ENCODE data around the gene CLSTN2. TPM values are rescaled to one million over a fixed set of nuclear protein-coding genes. Genes with fewer than 3 reads are reported as not detected.

Gene CLSTN2
- total RNA-seq, 1 donor from 2014 or later, result 143 TPM

DNA sequence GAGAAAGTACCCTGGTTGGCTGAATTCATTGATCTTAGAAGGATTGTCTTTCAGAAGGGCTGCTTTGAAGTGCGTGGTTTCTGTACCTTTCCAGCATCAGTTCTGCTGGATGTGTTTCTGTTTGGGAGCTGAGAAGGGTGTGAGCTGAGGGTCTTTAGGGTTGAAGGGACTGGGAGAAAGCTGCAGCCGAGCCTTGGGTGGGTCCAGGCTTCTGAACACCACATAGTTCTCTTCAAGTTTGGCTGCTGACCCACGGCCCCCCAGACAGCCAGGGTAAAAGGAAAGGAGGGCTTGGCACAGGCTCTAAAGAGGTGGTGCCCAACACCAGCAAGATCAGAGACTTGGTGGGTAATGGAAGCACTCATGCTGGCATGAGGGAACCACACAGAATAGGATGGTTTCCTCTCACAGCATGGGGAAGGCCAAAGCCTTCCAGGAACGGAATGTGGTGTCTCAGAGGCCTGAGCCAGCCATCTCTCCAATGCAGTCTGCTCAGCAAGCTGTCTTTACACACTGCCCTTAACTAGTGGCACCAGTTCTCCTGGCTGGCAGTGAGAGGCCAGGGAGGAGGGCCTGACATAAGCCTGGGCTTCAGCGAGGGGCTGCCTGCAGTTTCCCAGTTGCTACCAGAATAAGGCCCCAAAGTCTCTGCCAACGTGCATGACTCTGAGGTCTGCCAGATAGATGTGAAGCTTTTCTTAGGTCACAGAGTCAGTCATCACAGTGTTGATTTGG, 503.9 kb downstream of the CLSTN2 start:
- H3K27ac Mint-ChIP-seq (ENCODE audit: unreplicated experiment), result no peak overlapping the region
- peaks cover 61% of the 10 kb centered on the region for H3K4me1 Mint-ChIP-seq (ENCODE audit: unreplicated experiment)
- TF ChIP-seq, protein P1, sequence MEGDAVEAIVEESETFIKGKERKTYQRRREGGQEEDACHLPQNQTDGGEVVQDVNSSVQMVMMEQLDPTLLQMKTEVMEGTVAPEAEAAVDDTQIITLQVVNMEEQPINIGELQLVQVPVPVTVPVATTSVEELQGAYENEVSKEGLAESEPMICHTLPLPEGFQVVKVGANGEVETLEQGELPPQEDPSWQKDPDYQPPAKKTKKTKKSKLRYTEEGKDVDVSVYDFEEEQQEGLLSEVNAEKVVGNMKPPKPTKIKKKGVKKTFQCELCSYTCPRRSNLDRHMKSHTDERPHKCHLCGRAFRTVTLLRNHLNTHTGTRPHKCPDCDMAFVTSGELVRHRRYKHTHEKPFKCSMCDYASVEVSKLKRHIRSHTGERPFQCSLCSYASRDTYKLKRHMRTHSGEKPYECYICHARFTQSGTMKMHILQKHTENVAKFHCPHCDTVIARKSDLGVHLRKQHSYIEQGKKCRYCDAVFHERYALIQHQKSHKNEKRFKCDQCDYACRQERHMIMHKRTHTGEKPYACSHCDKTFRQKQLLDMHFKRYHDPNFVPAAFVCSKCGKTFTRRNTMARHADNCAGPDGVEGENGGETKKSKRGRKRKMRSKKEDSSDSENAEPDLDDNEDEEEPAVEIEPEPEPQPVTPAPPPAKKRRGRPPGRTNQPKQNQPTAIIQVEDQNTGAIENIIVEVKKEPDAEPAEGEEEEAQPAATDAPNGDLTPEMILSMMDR (IDR thresholded peaks at IDR 0.05), result no peak
- H3K9me3 Mint-ChIP-seq (ENCODE audit: unreplicated experiment), result no peaks in the 10 kb centered on the region
- H3K27me3 Mint-ChIP-seq (ENCODE audit: unreplicated experiment), result no peaks in the 10 kb centered on the region
- DNase-seq (ENCODE audit: extremely low spot score, unreplicated experiment), result peak; percentile 69
- H3K36me3 Mint-ChIP-seq (ENCODE audit: unreplicated experiment), result peaks cover 2% of the 10 kb centered on the region
- no peak overlapping the region for H3K4me3 Mint-ChIP-seq (ENCODE audit: unreplicated experiment)

DNA sequence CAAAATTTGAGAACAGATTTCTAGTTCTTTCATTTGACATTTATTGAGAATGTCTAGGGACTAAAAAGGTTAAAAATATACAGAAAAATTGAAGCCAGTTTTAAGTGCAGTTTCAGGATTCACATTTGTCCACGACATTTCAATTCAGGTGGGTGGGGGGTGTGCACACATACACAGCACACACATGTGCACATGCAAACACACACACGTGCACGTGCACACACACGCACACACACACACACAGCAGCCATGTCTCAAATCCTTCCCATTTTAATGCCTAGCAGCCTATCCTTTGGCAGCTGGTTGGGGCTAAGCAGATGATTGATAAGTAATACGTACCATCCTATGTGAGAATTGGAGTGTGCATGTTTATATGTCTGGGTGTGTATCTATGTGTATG, 504.5 kb downstream of the CLSTN2 start:
- no peaks in the 10 kb centered on the region for H3K27me3 Mint-ChIP-seq (ENCODE audit: unreplicated experiment)

DNA sequence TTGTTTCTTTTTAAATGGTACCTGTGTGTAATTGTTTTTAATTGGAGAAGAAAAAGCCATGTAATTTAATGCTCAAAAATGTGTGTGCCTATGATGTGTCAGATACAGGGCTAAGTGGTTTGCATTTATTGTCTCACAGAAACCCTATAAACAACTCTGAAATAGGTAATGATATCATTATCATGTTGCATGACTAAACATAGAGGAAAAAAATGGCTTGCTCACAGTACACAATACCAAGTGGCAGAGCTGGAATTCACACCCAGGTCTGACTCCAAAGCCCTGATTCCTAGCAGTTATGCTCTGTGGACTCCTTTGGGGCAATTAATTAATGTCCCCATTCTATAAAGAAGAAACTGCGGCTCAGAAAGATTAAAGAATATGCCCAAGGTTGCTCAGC, 505.5 kb downstream of the CLSTN2 start:
- no peaks in the 10 kb centered on the region for H3K9me3 Mint-ChIP-seq (ENCODE audit: unreplicated experiment)
- TF ChIP-seq, protein P1 (IDR thresholded peaks at IDR 0.05), result no peak
- H3K4me3 Mint-ChIP-seq (ENCODE audit: unreplicated experiment), result no peak overlapping the region
- peaks cover 2% of the 10 kb centered on the region for H3K36me3 Mint-ChIP-seq (ENCODE audit: unreplicated experiment)
- no peak for DNase-seq (ENCODE audit: extremely low spot score, unreplicated experiment)
- H3K27ac Mint-ChIP-seq (ENCODE audit: unreplicated experiment), result no peak overlapping the region
- peaks cover 59% of the 10 kb centered on the region for H3K4me1 Mint-ChIP-seq (ENCODE audit: unreplicated experiment)
- no peaks in the 10 kb centered on the region for H3K27me3 Mint-ChIP-seq (ENCODE audit: unreplicated experiment)

More for the DNA sequence above, 504.5 kb downstream of the CLSTN2 start:
- no peak for DNase-seq (ENCODE audit: extremely low spot score, unreplicated experiment)
- Mint-ChIP-seq H3K36me3 (ENCODE audit: unreplicated experiment) (peaks cover 2% of the 10 kb centered on the region), H3K4me1 (ENCODE audit: unreplicated experiment) (peaks cover 60% of the 10 kb centered on the region), H3K4me3 (ENCODE audit: unreplicated experiment) (no peak overlapping the region), H3K9me3 (ENCODE audit: unreplicated experiment) (no peaks in the 10 kb centered on the region), H3K27ac (ENCODE audit: unreplicated experiment) (no peak overlapping the region)
- TF ChIP-seq, protein P1 (IDR thresholded peaks at IDR 0.05), result no peak

DNA sequence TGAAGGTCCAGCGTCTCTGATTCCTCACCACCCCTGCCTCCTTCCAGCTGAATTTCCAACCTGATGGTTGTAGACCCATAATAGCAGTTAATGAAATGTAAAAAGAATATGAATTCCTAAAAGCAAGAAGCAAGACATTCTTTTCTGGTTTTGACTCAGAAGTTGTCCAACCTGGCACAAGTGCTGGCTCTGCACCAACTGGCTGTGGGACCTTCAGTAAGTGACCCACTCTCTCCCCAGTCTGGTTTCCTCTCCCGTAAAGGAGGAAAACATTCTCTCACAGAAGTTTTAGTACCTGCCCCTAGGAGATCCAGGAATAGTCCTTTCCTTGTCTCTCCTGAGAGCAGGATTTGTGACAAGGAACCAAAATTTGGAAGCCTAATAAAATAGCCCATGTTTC, 506.0 kb downstream of the CLSTN2 start:
- TF ChIP-seq, protein P1 (IDR thresholded peaks at IDR 0.05), result no peak

DNA sequence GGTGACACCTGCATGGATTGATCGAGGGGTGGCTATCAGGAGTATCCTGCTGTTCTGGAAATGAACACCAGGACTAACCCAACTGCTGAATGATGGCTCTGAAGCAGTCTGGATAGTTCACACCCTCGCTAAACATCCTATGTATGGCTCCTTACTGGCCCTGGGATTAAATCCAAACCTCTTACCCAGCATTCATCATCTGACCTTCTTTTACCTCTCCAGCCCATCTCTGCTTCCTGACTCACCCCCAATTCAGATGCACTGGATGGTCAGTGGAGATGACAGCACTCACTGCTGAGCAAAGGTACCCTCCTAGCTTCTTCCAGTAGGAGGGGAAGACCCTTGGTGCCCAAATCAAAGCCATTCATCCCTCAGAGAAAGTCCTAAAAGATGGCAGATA, 507.6 kb downstream of the CLSTN2 start:
- no peaks in the 10 kb centered on the region for H3K9me3 Mint-ChIP-seq (ENCODE audit: unreplicated experiment)
- peaks cover 39% of the 10 kb centered on the region for H3K4me1 Mint-ChIP-seq (ENCODE audit: unreplicated experiment)
- peaks cover 2% of the 10 kb centered on the region for H3K36me3 Mint-ChIP-seq (ENCODE audit: unreplicated experiment)
- TF ChIP-seq, protein P1 (IDR thresholded peaks at IDR 0.05), result no peak
- H3K4me3 Mint-ChIP-seq (ENCODE audit: unreplicated experiment), result no peak overlapping the region
- no peak for DNase-seq (ENCODE audit: extremely low spot score, unreplicated experiment)
- H3K27me3 Mint-ChIP-seq (ENCODE audit: unreplicated experiment), result no peaks in the 10 kb centered on the region
- H3K27ac Mint-ChIP-seq (ENCODE audit: unreplicated experiment), result no peak overlapping the region

More for the DNA sequence above, 506.0 kb downstream of the CLSTN2 start:
- peak overlapping the region; percentile 70 for H3K27ac Mint-ChIP-seq (ENCODE audit: unreplicated experiment)
- no peak for DNase-seq (ENCODE audit: extremely low spot score, unreplicated experiment)
- H3K36me3 Mint-ChIP-seq (ENCODE audit: unreplicated experiment), result peaks cover 2% of the 10 kb centered on the region
- no peaks in the 10 kb centered on the region for H3K9me3 Mint-ChIP-seq (ENCODE audit: unreplicated experiment)
- H3K4me1 Mint-ChIP-seq (ENCODE audit: unreplicated experiment), result peaks cover 54% of the 10 kb centered on the region
- H3K4me3 Mint-ChIP-seq (ENCODE audit: unreplicated experiment), result no peak overlapping the region
- no peaks in the 10 kb centered on the region for H3K27me3 Mint-ChIP-seq (ENCODE audit: unreplicated experiment)

Measured in osteocyte (in vitro differentiated cells).